Measurements from ENCODE around the gene HS1BP3.

HS1BP3 gene

GRCh38 chr2:20617081-20617575, 33.8 kb downstream of the HS1BP3 start:
- DNase-seq (ENCODE audit: low spot score): no peak

- no peak for DNase-seq (ENCODE audit: low spot score)
Observed at GRCh38 chr2:20616341-20616871, 34.5 kb downstream of the HS1BP3 start.

GRCh38 chr2:20615466-20616241, 35.2 kb downstream of the HS1BP3 start:
- DNase-seq (ENCODE audit: low spot score): no peak

- no peak for DNase-seq (ENCODE audit: low spot score)
Observed at GRCh38 chr2:20615068-20615465, 35.8 kb downstream of the HS1BP3 start.

GRCh38 chr2:20614201-20615067, 36.5 kb downstream of the HS1BP3 start:
- no peak for DNase-seq (ENCODE audit: low spot score)

- no peak for DNase-seq (ENCODE audit: low spot score)
Observed at GRCh38 chr2:20612925-20613916, 37.7 kb downstream of the HS1BP3 start.

GRCh38 chr2:20611844-20612356, 39.0 kb downstream of the HS1BP3 start:
- no peak for DNase-seq (ENCODE audit: low spot score)

GRCh38 chr2:20611077-20611843, 39.6 kb downstream of the HS1BP3 start:
- DNase-seq (ENCODE audit: low spot score): peak; percentile 78

- DNase-seq (ENCODE audit: low spot score): no peak
Observed at GRCh38 chr2:20609995-20610357, 40.9 kb downstream of the HS1BP3 start.

- peak; percentile 48 for DNase-seq (ENCODE audit: low spot score)
Observed at GRCh38 chr2:20609349-20609994, 41.4 kb downstream of the HS1BP3 start.

GRCh38 chr2:20608666-20609348, 42.1 kb downstream of the HS1BP3 start:
- no peak for DNase-seq (ENCODE audit: low spot score)

GRCh38 chr2:20607446-20607845, 43.5 kb downstream of the HS1BP3 start:
- no peak for DNase-seq (ENCODE audit: low spot score)

GRCh38 chr2:20606198-20606597, 44.7 kb downstream of the HS1BP3 start:
- DNase-seq (ENCODE audit: low spot score): no peak

- peak; percentile 79 for DNase-seq (ENCODE audit: low spot score)
Observed at GRCh38 chr2:20604951-20605381, 45.9 kb downstream of the HS1BP3 start.

GRCh38 chr2:20604401-20604911, 46.4 kb downstream of the HS1BP3 start:
- no peak for DNase-seq (ENCODE audit: low spot score)

- no peak for DNase-seq (ENCODE audit: low spot score)
Observed at GRCh38 chr2:20603791-20604190, 47.1 kb downstream of the HS1BP3 start.

GRCh38 chr2:20602803-20603202, 48.1 kb downstream of the HS1BP3 start:
- no peak for DNase-seq (ENCODE audit: low spot score)

GRCh38 chr2:20600756-20601325, 50.1 kb downstream of the HS1BP3 start:
- DNase-seq (ENCODE audit: low spot score): no peak
